Endothelial cell of hepatic sinusoid (primary cell): ENCODE results near the gene RNF13.
"Not testable (repeated sequence)": the region's sequence is repeated elsewhere in the genome, so short reads cannot be mapped to it uniquely, and the experiment has no call there.

Experiments used
- in situ Hi-C: cut with HindIII; loops from 2 replicates; pipeline ENCODE4 v1.10.0; 2017; ENCODE audit warnings: low sequenced_read_pairs

Gene RNF13

GRCh38 chr3:149839469-149839868 lies 26.5 kb downstream of the RNF13 start:
- in situ Hi-C loops = not testable (repeated sequence)

- in situ Hi-C loops = loop anchor here (5.0 kb wide), 1 partner anchor 62 kb away; no protein-coding TSS in a partner anchor
These were observed 26.9 kb downstream of the RNF13 start for GRCh38 chr3:149839896-149840295.

GRCh38 chr3:149843502-149843901 lies 30.5 kb downstream of the RNF13 start:
- in situ Hi-C loops = loop anchor here (5.0 kb wide), 1 partner anchor 59 kb away; no protein-coding TSS in a partner anchor

GRCh38 chr3:149844091-149844490 lies 31.1 kb downstream of the RNF13 start:
- in situ Hi-C loops = loop anchor here (5.0 kb wide), 1 partner anchor 58 kb away; no protein-coding TSS in a partner anchor

GRCh38 chr3:149845570-149846244 lies 32.7 kb downstream of the RNF13 start:
- in situ Hi-C loops = no loop called here

- in situ Hi-C loops = no loop called here
These were observed 35.2 kb downstream of the RNF13 start for GRCh38 chr3:149848238-149848637.

GRCh38 chr3:149848688-149849087 lies 35.7 kb downstream of the RNF13 start:
- in situ Hi-C loops = no loop called here

DNA sequence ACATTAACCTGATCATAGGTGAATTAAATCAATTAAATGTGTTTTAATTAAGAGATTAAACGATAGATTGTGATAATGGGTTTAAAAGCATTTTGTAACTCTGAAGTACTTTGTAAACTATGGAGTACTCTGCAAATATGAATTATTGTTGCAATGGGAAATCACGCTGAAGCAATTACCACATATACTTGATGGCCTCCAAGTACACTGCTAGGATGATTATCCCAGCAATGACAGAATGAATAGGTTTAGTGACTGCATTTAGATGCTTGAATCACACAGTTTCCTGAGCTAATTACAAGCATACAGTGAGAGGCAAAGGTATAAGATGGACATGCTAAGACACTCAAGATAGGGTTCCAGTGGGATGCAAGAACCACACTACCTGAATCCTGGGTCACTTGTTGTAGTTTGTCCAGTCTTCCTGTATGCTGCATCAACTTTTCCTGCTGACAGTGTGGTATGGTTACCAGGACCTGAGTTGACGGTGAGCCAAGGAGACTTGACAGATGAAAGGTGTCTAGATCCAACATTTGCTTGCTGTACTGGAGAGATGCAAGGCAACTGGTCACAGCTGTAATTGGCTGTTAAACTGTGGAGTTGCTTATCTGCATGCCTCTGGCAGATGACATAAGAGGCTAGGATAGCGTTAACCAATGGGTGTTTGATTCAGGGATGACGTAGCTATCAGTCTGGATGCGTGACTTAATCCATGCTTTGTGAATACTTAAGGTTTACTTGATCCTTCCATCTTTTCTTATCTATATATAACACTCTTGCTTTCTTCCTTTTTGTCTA lies 38.0 kb downstream of the RNF13 start:
- in situ Hi-C loops = no loop called here

DNA sequence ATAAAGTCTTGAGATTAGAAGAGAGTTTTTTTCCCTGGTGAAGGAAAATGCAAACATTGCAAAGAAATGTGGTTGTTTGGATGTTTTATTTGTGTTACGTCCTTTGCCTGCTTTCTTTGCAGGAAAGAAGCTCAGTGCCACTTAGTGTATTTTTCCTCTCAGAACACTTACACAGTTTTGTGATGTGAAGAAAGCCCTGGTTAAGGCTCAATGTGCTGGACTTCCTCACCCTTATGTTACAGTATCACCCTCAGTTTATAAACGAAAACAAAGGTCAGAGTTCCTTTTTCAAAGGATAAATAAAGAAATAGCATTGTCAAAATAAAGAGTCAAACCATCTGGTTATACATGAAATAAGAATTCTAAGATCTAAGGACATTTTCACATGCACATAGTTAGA lies 45.9 kb downstream of the RNF13 start:
- in situ Hi-C loops = loop anchor here (5.0 kb wide), 1 partner anchor 107 kb away; the partner anchor contains the start of gene COMMD2

DNA sequence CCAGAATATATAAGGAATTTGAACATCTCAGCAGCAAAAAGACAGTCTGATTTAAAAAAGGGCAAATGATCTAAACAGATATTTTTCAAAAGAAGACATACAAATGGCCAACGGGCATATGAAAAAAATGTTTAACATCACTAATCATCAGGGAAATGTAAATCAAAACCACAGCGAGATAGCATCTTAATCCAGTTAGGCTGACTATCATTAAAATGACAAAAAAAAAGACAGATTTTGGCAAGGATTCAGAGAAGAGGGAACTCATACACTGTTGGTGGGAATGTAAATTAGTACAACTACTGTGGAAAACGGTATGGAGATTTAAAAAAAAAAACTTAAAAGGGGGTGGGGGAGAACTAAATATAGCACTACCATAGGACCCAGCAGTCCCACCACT lies 47.9 kb downstream of the RNF13 start:
- in situ Hi-C loops = no loop called here

- in situ Hi-C loops = no loop called here
These were observed 54.5 kb downstream of the RNF13 start for GRCh38 chr3:149867563-149867962.

DNA sequence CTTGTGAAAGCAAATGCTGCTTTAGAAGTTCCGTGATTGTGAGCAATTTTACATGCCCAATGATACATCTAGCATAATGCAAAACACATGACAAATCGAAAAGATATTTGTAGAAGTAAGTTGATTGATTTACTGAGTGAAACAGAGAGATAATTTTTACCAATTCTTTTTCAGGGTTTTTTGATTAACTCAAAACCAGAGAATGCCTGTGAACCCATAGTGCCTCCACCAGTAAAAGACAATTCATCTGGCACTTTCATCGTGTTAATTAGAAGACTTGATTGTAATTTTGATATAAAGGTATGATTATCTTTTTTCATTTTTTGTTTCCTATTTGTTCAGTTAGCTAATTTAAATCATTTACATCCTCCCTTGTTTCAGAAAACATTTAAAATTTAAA lies 58.8 kb downstream of the RNF13 start:
- in situ Hi-C loops = no loop called here

- in situ Hi-C loops = no loop called here
These were observed 59.6 kb downstream of the RNF13 start for GRCh38 chr3:149872589-149872988.

DNA sequence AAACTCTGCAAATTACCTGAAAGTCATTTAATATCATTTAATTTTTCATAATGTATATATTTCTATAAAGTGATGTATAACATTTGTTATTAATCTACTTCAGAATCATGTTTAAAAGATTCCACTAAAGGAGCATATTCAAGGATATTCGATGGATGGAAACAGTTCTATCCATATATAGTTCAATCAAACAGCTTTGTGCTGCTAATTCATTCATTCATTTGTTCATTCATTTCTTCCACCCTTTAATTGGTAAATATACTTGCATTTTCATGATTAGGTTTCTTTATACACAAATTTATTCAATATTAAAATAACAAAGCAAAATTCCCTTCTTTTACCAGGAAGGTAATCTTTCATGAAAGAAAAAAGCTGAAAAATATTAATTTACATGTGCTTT lies 64.7 kb downstream of the RNF13 start:
- in situ Hi-C loops = no loop called here

GRCh38 chr3:149879872-149880271 lies 66.9 kb downstream of the RNF13 start:
- in situ Hi-C loops = no loop called here

DNA sequence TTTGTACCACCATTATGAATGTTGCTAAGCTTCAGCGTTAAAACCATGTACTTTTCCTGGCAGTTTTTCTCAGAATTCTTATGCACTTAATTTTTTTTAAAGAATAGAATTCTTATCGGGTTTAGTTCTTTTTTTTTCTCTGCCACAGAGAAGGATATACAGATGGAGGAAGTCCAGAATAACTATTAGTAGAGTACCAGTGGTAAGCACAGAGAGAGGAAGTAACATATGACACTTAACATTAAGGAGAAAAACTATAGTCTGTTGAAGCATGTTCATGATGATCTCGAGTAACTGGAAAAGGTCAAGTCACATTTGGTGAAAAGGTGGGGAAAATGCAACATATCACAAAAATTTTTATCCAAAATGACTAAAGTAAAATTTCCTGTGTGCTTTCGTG lies 68.9 kb downstream of the RNF13 start:
- in situ Hi-C loops = no loop called here

DNA sequence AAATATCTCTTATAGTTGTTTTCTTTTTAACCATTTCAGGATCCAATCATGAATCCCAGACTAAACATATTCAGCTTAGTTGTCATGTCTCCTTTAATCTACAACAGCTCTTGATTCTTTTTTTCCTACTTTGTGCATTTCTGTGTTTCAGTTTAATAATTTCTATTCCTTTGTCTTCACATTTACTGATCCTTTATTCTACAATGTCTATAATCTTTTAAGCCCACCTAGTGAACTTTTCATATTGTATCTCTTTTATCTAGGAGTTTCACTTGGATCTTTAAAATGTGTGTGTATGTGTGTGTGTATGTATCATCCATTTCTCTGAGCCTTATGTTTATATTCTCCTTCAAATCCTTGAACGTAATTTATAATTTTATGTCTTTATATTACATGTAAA lies 70.1 kb downstream of the RNF13 start:
- in situ Hi-C loops = no loop called here

DNA sequence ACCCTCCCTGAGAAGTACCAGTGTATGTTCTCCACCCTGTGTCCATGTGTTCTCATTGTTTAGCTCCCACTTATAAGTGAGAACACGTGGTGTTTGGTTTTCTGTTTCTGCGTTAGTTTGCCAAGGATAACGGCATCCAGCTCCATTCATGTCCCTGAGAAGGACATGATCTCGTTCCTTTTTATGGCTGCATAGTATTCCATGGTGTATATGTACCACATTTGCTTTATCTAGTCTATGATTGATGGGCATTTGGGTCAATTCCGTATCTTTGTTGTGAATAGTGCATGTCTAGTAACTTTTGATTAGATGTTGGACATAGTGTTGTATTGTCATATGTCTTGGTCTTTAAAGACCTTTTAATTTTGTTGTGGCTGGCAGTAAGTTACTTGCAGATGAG lies 70.8 kb downstream of the RNF13 start:
- in situ Hi-C loops = not testable (repeated sequence)

GRCh38 chr3:149884848-149885247 lies 71.8 kb downstream of the RNF13 start:
- in situ Hi-C loops = not testable (repeated sequence)

DNA sequence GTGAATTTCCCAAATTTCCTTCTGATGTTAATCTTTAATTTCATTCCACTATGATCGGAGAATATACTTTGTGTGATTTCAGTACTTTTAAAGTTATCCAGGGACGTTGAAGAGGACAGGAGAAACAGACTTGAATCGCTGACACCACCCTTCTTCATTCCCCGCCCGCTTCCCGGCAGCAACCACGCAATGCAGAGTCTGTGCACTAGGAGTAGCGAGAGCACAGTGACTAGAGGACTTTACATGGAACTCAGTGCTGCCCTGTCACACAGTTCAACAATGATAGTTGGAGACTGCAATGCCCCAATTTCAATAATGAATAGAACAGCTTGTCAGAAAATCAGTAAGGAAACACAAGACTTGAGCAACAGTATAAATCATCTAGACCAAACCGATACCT lies 73.9 kb downstream of the RNF13 start:
- in situ Hi-C loops = no loop called here

DNA sequence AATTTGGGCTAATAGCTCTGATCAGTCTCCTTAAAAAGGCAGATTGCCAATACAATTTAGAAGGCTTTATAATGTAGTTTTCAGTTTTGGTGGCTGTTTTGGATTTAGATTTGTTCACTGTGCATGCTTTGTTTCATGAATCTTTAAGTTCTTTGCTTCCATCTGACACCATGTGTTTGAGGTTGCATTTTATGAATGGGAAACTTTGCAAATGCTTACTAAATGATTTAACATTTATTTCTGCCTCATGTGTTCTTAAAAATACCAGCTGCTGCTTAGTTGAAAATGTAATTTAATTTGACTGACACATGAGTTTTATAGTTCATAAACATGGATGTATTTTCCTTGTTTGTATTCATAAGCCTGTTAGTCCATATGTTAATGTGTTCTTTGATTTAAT lies 78.6 kb downstream of the RNF13 start:
- in situ Hi-C loops = no loop called here

DNA sequence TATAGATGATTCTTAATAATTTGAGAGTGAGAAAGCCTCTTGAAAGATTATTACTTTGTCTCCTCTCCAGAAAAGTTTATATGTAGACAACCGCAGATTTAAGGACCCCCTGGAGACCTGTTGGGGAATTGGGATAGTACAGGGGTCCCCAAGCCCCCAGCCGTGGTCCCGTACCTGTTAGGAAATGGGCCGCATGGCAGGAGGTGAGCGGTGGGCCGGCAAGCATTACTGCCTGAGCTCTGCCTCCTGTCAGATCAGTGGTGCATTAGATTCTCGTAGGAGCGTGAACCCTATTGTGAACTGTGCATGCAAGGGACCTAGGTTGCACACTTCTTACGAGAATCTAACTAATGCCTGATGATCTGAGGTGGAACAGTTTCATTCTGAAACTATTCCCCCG lies 79.4 kb downstream of the RNF13 start:
- in situ Hi-C loops = no loop called here
